ENCODE data around the gene VMP1.

DNA sequence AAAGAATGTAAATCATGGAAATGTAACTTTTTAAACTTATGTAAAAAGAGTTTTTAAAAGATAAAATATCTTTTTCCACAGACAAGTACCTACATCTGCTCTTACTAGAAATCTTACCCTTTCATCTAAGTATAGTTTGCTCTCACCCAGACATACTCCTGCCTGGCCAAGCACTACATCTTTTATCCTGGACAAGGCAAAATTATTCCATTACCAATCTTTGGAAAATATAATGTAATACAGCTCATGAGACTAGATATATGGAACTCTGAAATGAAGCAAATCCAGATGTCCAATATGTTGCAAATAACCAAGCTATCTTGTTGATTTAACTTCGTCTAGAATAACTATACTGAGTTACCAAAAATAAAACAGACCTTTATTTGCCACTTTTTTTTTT is 50.0 kb downstream of the VMP1 start:
- TF ChIP-seq, protein P1, sequence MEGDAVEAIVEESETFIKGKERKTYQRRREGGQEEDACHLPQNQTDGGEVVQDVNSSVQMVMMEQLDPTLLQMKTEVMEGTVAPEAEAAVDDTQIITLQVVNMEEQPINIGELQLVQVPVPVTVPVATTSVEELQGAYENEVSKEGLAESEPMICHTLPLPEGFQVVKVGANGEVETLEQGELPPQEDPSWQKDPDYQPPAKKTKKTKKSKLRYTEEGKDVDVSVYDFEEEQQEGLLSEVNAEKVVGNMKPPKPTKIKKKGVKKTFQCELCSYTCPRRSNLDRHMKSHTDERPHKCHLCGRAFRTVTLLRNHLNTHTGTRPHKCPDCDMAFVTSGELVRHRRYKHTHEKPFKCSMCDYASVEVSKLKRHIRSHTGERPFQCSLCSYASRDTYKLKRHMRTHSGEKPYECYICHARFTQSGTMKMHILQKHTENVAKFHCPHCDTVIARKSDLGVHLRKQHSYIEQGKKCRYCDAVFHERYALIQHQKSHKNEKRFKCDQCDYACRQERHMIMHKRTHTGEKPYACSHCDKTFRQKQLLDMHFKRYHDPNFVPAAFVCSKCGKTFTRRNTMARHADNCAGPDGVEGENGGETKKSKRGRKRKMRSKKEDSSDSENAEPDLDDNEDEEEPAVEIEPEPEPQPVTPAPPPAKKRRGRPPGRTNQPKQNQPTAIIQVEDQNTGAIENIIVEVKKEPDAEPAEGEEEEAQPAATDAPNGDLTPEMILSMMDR (conservative IDR thresholded peaks at IDR 0.05; ENCODE audit: low read depth, low read length) = no peak
- no peak for TF ChIP-seq FOS (IDR thresholded peaks at IDR 0.05; ENCODE audit: low read depth, low read length)
- TF ChIP-seq CHD1 (IDR thresholded peaks at IDR 0.05; ENCODE audit: low read depth, low read length) = no peak
- no peak for TF ChIP-seq SMC3 (IDR thresholded peaks at IDR 0.05; ENCODE audit: low read depth, low read length)
- no peak for TF ChIP-seq POLR2A (IDR thresholded peaks at IDR 0.05; ENCODE audit: low read depth, low read length)
- no peak for TF ChIP-seq BHLHE40 (IDR thresholded peaks at IDR 0.05; ENCODE audit: low read depth, low read length)
- no peak for TF ChIP-seq RAD21 (IDR thresholded peaks at IDR 0.05; ENCODE audit: low read length)

All from IMR-90 (cell line).